PC-9 (cell line): ENCODE measurements around the gene SUGCT. TPM values are rescaled to one million over a fixed set of nuclear protein-coding genes. Genes with fewer than 3 reads are reported as not detected.

Source experiments
- BruUV-seq: library from RNA; stranded (reverse); fragments of 400-500 nt; replicated peaks from 2 replicates; lab custom pipeline; 2021; lab: Mats Ljungman, UMichigan
- CTCF ChIA-PET: fragments of 300-600 bp; sonication (Branson Sonifier 250); formaldehyde crosslinking; loops from one replicate; lab custom pipeline; 2022; ENCODE audit warnings: antibody characterized with exemption; lab: Charles Lee
- POLR2A ChIA-PET: fragments of 300-600 bp; sonication (Branson Sonifier 250); formaldehyde crosslinking; loops from one replicate; lab custom pipeline; 2022; ENCODE audit warnings: antibody characterized with exemption; ENCODE audit not compliant: unreplicated experiment; lab: Charles Lee
- DNase-seq, 2 experiments: peaks; one replicate each; pipeline versions ENCODE4 v3.0.0 to v3.0.0-alpha.2; 2015 to 2022; ENCODE audit warnings: mixed read lengths in 1 of 2
- H2AFZ ChIP-seq: fragments of 200-600 bp; sonication (generic); 2 replicates; pipeline ENCODE4 v1.8.1; 2017; ENCODE audit warnings: antibody characterized with exemption
- H3F3A ChIP-seq: fragments of 200-600 bp; sonication (generic); 2 replicates; pipeline ENCODE4 v1.8.1; 2017; ENCODE audit warnings: antibody characterized with exemption, mild to moderate bottlenecking, low read depth; ENCODE audit not compliant: insufficient read depth
- H3K27ac ChIP-seq: fragments of 200-600 bp; sonication (generic); 2 replicates; pipeline ENCODE4 v1.6.1; 2016; ENCODE audit warnings: mixed run types
- H3K27me3 ChIP-seq: fragments of 200-600 bp; sonication (generic); 2 replicates; pipeline ENCODE4 v1.6.1; 2016; ENCODE audit warnings: low read depth, mixed run types; ENCODE audit not compliant: insufficient read depth
- H3K36me3 ChIP-seq: fragments of 200-600 bp; sonication (generic); 2 replicates; pipeline ENCODE4 v1.6.1; 2016; ENCODE audit warnings: low read depth, mixed run types
- H3K4me1 ChIP-seq: fragments of 200-600 bp; sonication (generic); replicated peaks from 2 replicates; pipeline ENCODE4 v1.6.1; 2016; ENCODE audit warnings: mixed run types; ENCODE audit not compliant: insufficient read depth
- H3K4me2 ChIP-seq: fragments of 200-600 bp; sonication (generic); 2 replicates; pipeline ENCODE4 v1.6.1; 2017; ENCODE audit warnings: mixed run types
- H3K4me3 ChIP-seq: fragments of 200-600 bp; sonication (generic); 2 replicates; pipeline ENCODE4 v1.6.1; 2016; ENCODE audit warnings: mixed run types
- H3K79me2 ChIP-seq: fragments of 200-600 bp; sonication (generic); 2 replicates; pipeline ENCODE4 v1.6.1; 2017; ENCODE audit warnings: low read depth, mixed run types
- H3K9me2 ChIP-seq: fragments of 200-600 bp; sonication (generic); 2 replicates; pipeline ENCODE4 v1.8.1; 2017; ENCODE audit warnings: mild to moderate bottlenecking; ENCODE audit not compliant: insufficient read depth
- H3K9me3 ChIP-seq: fragments of 200-600 bp; sonication (generic); 2 replicates; pipeline ENCODE4 v1.8.1; 2016; ENCODE audit warnings: low read depth; ENCODE audit not compliant: insufficient read depth
- H4K20me1 ChIP-seq: fragments of 200-600 bp; sonication (generic); 2 replicates; pipeline ENCODE4 v1.8.1; 2017; ENCODE audit not compliant: insufficient read depth
- CTCF ChIP-seq: fragments of 200-600 bp; sonication (generic); conservative IDR thresholded peaks from 2 replicates; pipeline ENCODE4 v1.6.1; 2017; ENCODE audit warnings: mixed run types, antibody characterized with exemption, mild to moderate bottlenecking, moderate library complexity
- EZH2 ChIP-seq: fragments of 200-600 bp; sonication (generic); IDR thresholded peaks from 2 replicates; pipeline ENCODE4 v1.8.0; 2017; ENCODE audit warnings: antibody characterized with exemption, low read depth
- intact Hi-C: fragments of 100-400 bp; cut with micrococcal nuclease; formaldehyde crosslinking; loops from one replicate; pipeline ENCODE4 v1.10.0; 2022; ENCODE audit not compliant: unreplicated experiment
- total RNA-seq: library from RNA; stranded (reverse); gene quantifications from 2 replicates; pipeline ENCODE4 v1.2.3, GENCODE V29; 2021

Gene SUGCT
- total RNA-seq, 1 experiment from 2014 or later: 3.5 TPM

GRCh38 chr7:40374575-40374974 is 239.8 kb downstream of the SUGCT start:
- H4K20me1 ChIP-seq: no peaks in the 10 kb centered on the region
- no peaks in the 10 kb centered on the region for H3F3A ChIP-seq
- H3K4me2 ChIP-seq: no peak overlapping the region
- no peaks in the 10 kb centered on the region for H3K9me2 ChIP-seq
- H3K4me1 ChIP-seq: no peaks in the 10 kb centered on the region
- no peak for TF ChIP-seq CTCF
- no peak for TF ChIP-seq EZH2
- no peak overlapping the region for H3K4me3 ChIP-seq
- H3K27me3 ChIP-seq: no peaks in the 10 kb centered on the region
- H3K36me3 ChIP-seq: no peaks in the 10 kb centered on the region
- intact Hi-C loops: no loop called here
- no peak for DNase-seq
- ChIA-PET POLR2A (no interaction called here), CTCF (no interaction called here)
- no TSS peak for BruUV-seq
- no peaks in the 10 kb centered on the region for H3K9me3 ChIP-seq
- no peak overlapping the region for H2AFZ ChIP-seq
- H3K27ac ChIP-seq: no peak overlapping the region
- H3K79me2 ChIP-seq: no peaks in the 10 kb centered on the region

- H3K4me1 ChIP-seq: no peaks in the 10 kb centered on the region
- H3K36me3 ChIP-seq: no peaks in the 10 kb centered on the region
- H4K20me1 ChIP-seq: no peaks in the 10 kb centered on the region
- no TSS peak for BruUV-seq
- H3K9me2 ChIP-seq: no peaks in the 10 kb centered on the region
- no peak overlapping the region for H3K4me2 ChIP-seq
- H3K27me3 ChIP-seq: no peaks in the 10 kb centered on the region
- H3F3A ChIP-seq: no peaks in the 10 kb centered on the region
- no peak overlapping the region for H3K4me3 ChIP-seq
- H3K9me3 ChIP-seq: no peaks in the 10 kb centered on the region
- intact Hi-C loops: no loop called here
- no peak overlapping the region for H3K27ac ChIP-seq
- CTCF ChIA-PET: no interaction called here
- TF ChIP-seq EZH2: no peak
- no peak for TF ChIP-seq CTCF
- no peaks in the 10 kb centered on the region for H3K79me2 ChIP-seq
- POLR2A ChIA-PET: interaction anchor here (0.5 kb wide), 1 partner anchor 905 kb away, joined by 13 read pairs; no protein-coding TSS in a partner anchor
- no peak overlapping the region for H2AFZ ChIP-seq
- DNase-seq: no peak
Observed at GRCh38 chr7:40380111-40380510, 245.3 kb downstream of the SUGCT start.

- CTCF ChIA-PET: no interaction called here
- H4K20me1 ChIP-seq: no peaks in the 10 kb centered on the region
- H3F3A ChIP-seq: no peaks in the 10 kb centered on the region
- no peak overlapping the region for H3K27ac ChIP-seq
- no peaks in the 10 kb centered on the region for H3K9me2 ChIP-seq
- no peak for TF ChIP-seq CTCF
- no peak for TF ChIP-seq EZH2
- H3K4me2 ChIP-seq: no peak overlapping the region
- intact Hi-C loops: no loop called here
- no peaks in the 10 kb centered on the region for H3K79me2 ChIP-seq
- H3K4me3 ChIP-seq: no peak overlapping the region
- BruUV-seq: no TSS peak
- no peaks in the 10 kb centered on the region for H3K27me3 ChIP-seq
- no peaks in the 10 kb centered on the region for H3K4me1 ChIP-seq
- H3K9me3 ChIP-seq: no peaks in the 10 kb centered on the region
- no peaks in the 10 kb centered on the region for H3K36me3 ChIP-seq
- POLR2A ChIA-PET: no interaction called here
- no peak overlapping the region for H2AFZ ChIP-seq
- DNase-seq: no peak
Observed at GRCh38 chr7:40382145-40382544, 247.3 kb downstream of the SUGCT start.
